NCI-H748 (cell line): Measurements from ENCODE around the gene IFI27L2.

ENCODE experiments used
- DNase-seq: peaks from one replicate; lab custom pipeline; 2025; ENCODE audit not compliant: unreplicated experiment; lab: John Stamatoyannopoulos, UW

IFI27L2 gene

GRCh38 chr14:94124582-94125377 is 4.6 kb downstream of the IFI27L2 start:
- no peak for DNase-seq

DNA sequence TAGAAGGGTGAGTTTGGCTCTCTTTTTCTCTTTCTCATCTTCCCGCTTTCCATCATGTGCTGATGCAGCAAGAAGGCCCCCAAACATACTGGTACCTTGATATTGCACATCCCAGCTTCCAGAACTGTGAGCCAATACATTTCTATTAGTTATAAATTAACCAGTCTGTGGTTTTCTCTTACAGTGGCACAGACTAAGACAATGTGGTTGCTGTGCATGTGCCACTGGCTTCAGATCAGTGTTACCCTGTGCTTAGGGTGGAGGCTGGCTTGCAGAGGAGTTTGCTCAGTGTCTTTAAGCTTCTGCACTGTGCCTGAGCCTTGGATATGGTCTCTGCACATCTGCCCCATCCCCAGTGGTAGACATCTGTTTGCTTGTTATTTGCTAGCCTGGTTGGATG is 5.5 kb downstream of the IFI27L2 start:
- no peak for DNase-seq

DNA sequence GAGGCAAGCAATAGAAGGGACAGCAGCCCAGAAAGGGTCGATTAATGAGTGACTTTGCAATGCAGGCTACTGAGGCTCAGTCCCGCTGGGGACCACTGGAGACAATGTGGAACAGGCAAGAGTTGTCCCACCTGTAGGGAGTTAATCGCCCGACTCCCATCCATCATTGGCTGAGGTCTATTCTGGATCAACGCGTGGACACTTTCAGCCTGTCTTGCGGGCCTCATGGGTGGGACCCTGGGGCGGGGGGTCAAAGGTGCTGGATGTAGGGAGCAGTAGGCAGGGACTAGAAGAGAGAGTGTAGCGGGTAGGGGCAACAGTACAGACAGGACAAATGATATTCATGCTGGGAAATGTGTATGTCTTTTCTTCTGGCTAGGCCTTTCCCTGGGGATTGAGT is 6.1 kb downstream of the IFI27L2 start:
- no peak for DNase-seq

GRCh38 chr14:94122438-94122837 is 7.0 kb downstream of the IFI27L2 start:
- no peak for DNase-seq

DNA sequence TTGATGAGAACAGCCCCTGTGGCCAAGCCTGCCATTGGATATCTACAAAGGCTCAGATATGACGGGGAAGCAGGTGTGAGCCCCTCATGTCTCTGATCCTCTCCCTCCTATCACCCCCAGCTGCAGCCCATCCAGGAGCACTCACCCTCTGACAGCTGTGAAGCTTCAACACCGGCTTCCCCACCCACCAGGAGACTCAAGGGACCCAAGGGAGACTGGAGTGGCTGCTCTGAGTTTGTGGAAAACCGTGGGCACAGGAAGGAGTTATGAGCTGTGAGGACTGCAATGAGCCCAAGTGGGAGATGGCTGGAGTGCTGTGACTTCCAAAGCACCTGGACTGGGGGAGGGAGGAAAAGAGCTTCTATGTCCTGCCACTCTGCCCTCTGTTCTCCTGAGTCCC is 7.9 kb downstream of the IFI27L2 start:
- no peak for DNase-seq

DNA sequence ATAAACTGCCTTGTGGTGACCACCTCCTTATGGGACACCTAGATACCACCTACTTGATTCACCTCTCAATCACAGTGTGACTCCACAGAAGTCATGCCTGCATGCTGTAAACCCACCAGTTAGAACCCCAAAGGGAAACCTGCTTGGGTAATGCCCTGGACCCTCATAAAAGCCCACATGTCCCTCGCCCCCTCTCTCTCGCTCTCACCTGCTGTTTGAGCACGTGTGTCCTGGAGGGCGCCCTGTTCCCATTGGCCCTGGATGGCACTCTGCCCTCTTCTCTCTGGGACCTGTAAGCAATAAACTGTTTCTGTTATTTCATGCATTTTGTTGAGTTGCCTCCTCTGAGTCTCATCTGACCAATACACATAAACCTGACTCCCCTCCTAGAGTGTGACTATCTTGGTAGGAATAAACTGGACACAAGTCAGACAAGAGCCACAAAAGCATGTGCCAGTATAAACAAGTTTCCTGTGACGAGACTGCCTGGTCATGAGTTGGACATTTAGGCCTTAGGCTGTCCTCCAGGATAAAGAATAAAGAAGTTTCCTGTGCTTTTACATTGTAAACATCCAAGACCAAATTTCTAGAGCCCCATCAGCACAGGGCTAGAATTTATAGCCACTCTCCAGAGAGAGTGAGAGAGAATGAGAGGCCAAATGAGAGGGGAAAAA is 8.6 kb downstream of the IFI27L2 start:
- DNase-seq, result no peak

- DNase-seq, result no peak
These were observed 10.3 kb downstream of the IFI27L2 start for GRCh38 chr14:94119071-94119470.

GRCh38 chr14:94117856-94118255 is 11.5 kb downstream of the IFI27L2 start:
- DNase-seq, result no peak

GRCh38 chr14:94116701-94117100 is 12.7 kb downstream of the IFI27L2 start:
- no peak for DNase-seq

- no peak for DNase-seq
These were observed 13.8 kb downstream of the IFI27L2 start for GRCh38 chr14:94115631-94116030.

- no peak for DNase-seq
These were observed 14.3 kb downstream of the IFI27L2 start for GRCh38 chr14:94115058-94115591.

GRCh38 chr14:94114589-94115057 is 14.8 kb downstream of the IFI27L2 start:
- DNase-seq, result no peak

DNA sequence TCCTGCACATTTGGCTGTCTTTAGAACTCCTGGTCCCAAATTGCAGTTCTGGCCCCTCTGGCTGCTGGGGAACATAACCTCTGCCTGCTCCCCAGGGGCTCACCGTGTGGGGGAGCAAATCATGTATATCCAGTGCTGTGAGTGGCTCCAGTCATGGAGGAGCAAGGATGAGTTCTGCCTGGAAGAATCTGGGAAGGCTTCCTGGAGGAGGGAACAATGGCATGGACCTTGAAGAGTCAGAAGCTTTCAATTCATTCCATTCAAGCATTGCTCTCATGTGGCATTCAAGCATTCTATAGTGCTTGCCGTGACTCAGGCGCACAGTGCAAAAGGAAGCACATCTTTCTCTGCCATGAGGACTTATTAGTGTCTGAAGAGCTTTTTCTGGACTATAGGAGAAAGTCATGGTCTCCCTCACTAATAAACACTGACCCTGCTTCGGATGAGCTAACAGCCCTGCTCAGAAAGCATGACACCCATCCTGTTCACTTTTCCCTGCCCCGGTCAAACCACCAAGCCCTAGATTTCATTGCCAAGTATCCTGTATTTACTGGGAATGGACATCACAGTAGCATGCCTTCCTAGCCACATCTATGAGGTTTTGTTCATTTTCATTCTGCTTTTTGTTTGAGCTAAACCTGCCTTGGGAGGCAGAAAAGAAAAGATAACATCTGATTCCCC is 15.4 kb downstream of the IFI27L2 start:
- no peak for DNase-seq

DNA sequence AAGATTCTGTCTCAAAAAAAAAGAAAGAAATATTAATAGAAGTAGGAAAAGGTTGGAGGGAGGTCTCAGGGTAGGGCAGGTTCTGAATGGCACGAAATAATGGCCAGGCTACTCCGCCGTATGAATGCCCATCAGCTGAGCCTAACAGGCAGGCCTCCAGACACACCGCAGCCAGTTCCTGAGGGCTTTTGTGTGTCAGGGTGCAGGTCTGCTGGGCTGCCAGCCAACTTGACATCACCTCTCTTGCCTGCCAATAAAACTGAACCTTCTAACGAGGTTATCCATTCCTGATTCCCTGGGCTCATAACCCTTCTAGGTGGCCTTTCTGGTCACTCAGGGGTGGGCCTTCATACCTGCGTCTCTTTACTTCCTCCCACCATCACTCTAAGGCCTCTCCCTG is 15.9 kb downstream of the IFI27L2 start:
- no peak for DNase-seq

- no peak for DNase-seq
These were observed 16.3 kb downstream of the IFI27L2 start for GRCh38 chr14:94113073-94113472.

GRCh38 chr14:94112513-94113063 is 16.8 kb downstream of the IFI27L2 start:
- DNase-seq, result no peak

GRCh38 chr14:94111276-94112095 is 17.9 kb downstream of the IFI27L2 start:
- DNase-seq, result no peak

DNA sequence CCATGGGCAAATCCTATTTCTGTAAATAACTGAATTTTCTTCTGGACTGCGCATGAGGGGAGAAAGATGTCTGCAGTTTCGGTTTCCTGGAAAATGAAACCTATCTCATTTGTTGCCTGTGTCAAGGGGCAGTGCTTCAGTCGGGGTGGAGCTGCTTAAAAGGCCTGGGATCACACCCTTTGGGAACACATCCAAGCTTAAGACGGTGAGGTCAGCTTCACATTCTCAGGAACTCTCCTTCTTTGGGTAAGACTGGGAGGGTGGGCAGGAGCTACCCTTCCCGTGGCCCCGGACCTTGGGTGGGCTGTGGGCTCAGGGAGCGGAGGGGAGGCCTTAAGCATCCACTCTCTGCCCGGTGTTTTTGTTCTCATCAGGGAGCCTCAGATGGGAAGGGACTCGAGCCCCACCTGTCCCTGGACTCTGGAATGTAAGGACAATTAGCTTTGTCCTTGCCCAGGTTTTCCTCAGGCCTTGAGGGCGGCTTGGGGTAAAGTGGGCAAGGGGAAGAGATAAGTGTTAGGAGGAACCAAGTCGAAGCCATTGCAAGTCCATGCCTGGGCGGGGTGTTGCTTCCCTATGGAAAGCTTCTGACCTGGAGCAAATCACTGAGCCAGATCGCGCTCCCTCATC is 18.7 kb downstream of the IFI27L2 start, which contains the start of gene IFI27:
TSS of gene IFI27 (plus strand) at position 185 of the 630 bp plus-strand sequence.
- DNase-seq, result no peak

GRCh38 chr14:94109915-94110250 is 19.5 kb downstream of the IFI27L2 start:
- no peak for DNase-seq

GRCh38 chr14:94104731-94105130 is 24.7 kb downstream of the IFI27L2 start:
- no peak for DNase-seq
